ENCODE measurements around the gene MYRF. TPM values are rescaled to one million over a fixed set of nuclear protein-coding genes. Genes with fewer than 3 reads are reported as not detected.

MYRF gene
- total RNA-seq, 1 donor from 2014 or later = 117 TPM

- no peak for TF ChIP-seq CTCF (IDR thresholded peaks at IDR 0.05; ENCODE audit: unreplicated experiment)
- Mint-ChIP-seq H3K9me3 (ENCODE audit: low read depth) (no peaks in the 10 kb centered on the region), H3K36me3 (ENCODE audit: insufficient read depth) (peaks cover 3% of the 10 kb centered on the region), H3K27ac (no peak overlapping the region), H3K27me3 (no peaks in the 10 kb centered on the region), H3K4me1 (ENCODE audit: low read depth) (peaks cover 9% of the 10 kb centered on the region), H3K4me3 (ENCODE audit: low read depth) (no peak overlapping the region)
- no peak for DNase-seq (ENCODE audit: low spot score, unreplicated experiment)
Observed at GRCh38 chr11:61744181-61744580, 8.3 kb upstream of the MYRF start.

- no peak for DNase-seq (ENCODE audit: low spot score, unreplicated experiment)
- Mint-ChIP-seq H3K27ac (no peak overlapping the region), H3K27me3 (no peaks in the 10 kb centered on the region), H3K36me3 (ENCODE audit: insufficient read depth) (peaks cover 3% of the 10 kb centered on the region), H3K9me3 (ENCODE audit: low read depth) (no peaks in the 10 kb centered on the region), H3K4me1 (ENCODE audit: low read depth) (peaks cover 14% of the 10 kb centered on the region), H3K4me3 (ENCODE audit: low read depth) (no peak overlapping the region)
- TF ChIP-seq CTCF (IDR thresholded peaks at IDR 0.05; ENCODE audit: unreplicated experiment) = no peak
Observed at GRCh38 chr11:61744609-61745156, 7.8 kb upstream of the MYRF start.

- H3K4me1 Mint-ChIP-seq (ENCODE audit: low read depth) = peaks cover 16% of the 10 kb centered on the region
- H3K9me3 Mint-ChIP-seq (ENCODE audit: low read depth) = no peaks in the 10 kb centered on the region
- no peak overlapping the region for H3K4me3 Mint-ChIP-seq (ENCODE audit: low read depth)
- TF ChIP-seq CTCF (IDR thresholded peaks at IDR 0.05; ENCODE audit: unreplicated experiment) = no peak
- peaks cover 3% of the 10 kb centered on the region for H3K36me3 Mint-ChIP-seq (ENCODE audit: insufficient read depth)
- no peak for DNase-seq (ENCODE audit: low spot score, unreplicated experiment)
- no peak overlapping the region for H3K27ac Mint-ChIP-seq
- H3K27me3 Mint-ChIP-seq = no peaks in the 10 kb centered on the region
Observed at GRCh38 chr11:61745781-61746441, 6.5 kb upstream of the MYRF start.

GRCh38 chr11:61746442-61747191 is 5.8 kb upstream of the MYRF start:
- Mint-ChIP-seq H3K4me3 (ENCODE audit: low read depth) (no peak overlapping the region), H3K27me3 (peaks cover 4% of the 10 kb centered on the region)

More at GRCh38 chr11:61746442-61747191, 5.8 kb upstream of the MYRF start:
- TF ChIP-seq CTCF (IDR thresholded peaks at IDR 0.05; ENCODE audit: unreplicated experiment) = no peak
- no peaks in the 10 kb centered on the region for H3K9me3 Mint-ChIP-seq (ENCODE audit: low read depth)
- H3K4me1 Mint-ChIP-seq (ENCODE audit: low read depth) = peaks cover 19% of the 10 kb centered on the region
- no peak overlapping the region for H3K27ac Mint-ChIP-seq
- no peak for DNase-seq (ENCODE audit: low spot score, unreplicated experiment)
- H3K36me3 Mint-ChIP-seq (ENCODE audit: insufficient read depth) = peaks cover 3% of the 10 kb centered on the region

All from progenitor cell of endocrine pancreas (in vitro differentiated cells).